ENCODE results near the gene OSM.

OSM gene

GRCh38 chr22:30272781-30273601 is 6.3 kb upstream of the OSM start:
- H3K4me1 Mint-ChIP-seq = peaks cover 17% of the 10 kb centered on the region
- DNase-seq (ENCODE audit: low spot score in 2 of 2) (no peak), ATAC-seq (ENCODE audit: low read depth) (no peak)
- no peaks in the 10 kb centered on the region for H3K9me3 Mint-ChIP-seq
- H3K4me3 Mint-ChIP-seq = no peak overlapping the region
- H3K36me3 Mint-ChIP-seq = peaks cover 6% of the 10 kb centered on the region
- H3K27me3 Mint-ChIP-seq = peaks cover 11% of the 10 kb centered on the region
- H3K27ac Mint-ChIP-seq = no peak overlapping the region

DNA sequence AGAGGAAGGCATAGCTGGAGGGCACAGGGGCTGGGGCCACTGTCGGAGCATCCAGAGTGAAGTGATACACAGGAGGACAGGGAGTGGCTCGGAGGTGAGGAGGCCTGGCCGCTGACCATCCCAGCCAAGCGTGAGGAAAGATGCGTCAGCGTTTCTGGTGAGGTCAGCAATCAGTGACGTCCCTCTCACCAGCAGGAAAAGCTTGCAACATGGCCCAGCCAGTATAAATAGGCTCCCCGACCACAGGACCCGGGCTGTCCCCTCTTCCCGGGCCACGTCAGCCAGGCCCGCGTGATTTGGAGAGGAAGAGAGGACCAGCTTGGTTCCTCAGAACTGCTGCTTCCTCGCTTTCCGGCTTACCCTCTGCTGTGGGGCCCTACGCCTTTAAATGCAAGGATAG is 4.2 kb upstream of the OSM start:
- H3K27ac Mint-ChIP-seq = no peak overlapping the region
- peaks cover 2% of the 10 kb centered on the region for H3K27me3 Mint-ChIP-seq
- DNase-seq (ENCODE audit: low spot score in 2 of 2) (no peak), ATAC-seq (ENCODE audit: low read depth) (no peak)
- H3K9me3 Mint-ChIP-seq = no peaks in the 10 kb centered on the region
- no peak overlapping the region for H3K4me3 Mint-ChIP-seq
- peaks cover 6% of the 10 kb centered on the region for H3K36me3 Mint-ChIP-seq
- peaks cover 22% of the 10 kb centered on the region for H3K4me1 Mint-ChIP-seq

GRCh38 chr22:30268331-30268730 is 1.7 kb upstream of the OSM start:
- Mint-ChIP-seq H3K27me3 (no peaks in the 10 kb centered on the region), H3K36me3 (peaks cover 6% of the 10 kb centered on the region), H3K27ac (peak overlapping the region; percentile 97), H3K4me1 (peaks cover 25% of the 10 kb centered on the region), H3K9me3 (no peaks in the 10 kb centered on the region), H3K4me3 (peak overlapping the region; percentile 54)
- ATAC-seq (ENCODE audit: low read depth) (no peak), DNase-seq (ENCODE audit: low spot score in 2 of 2) (no peak)

DNA sequence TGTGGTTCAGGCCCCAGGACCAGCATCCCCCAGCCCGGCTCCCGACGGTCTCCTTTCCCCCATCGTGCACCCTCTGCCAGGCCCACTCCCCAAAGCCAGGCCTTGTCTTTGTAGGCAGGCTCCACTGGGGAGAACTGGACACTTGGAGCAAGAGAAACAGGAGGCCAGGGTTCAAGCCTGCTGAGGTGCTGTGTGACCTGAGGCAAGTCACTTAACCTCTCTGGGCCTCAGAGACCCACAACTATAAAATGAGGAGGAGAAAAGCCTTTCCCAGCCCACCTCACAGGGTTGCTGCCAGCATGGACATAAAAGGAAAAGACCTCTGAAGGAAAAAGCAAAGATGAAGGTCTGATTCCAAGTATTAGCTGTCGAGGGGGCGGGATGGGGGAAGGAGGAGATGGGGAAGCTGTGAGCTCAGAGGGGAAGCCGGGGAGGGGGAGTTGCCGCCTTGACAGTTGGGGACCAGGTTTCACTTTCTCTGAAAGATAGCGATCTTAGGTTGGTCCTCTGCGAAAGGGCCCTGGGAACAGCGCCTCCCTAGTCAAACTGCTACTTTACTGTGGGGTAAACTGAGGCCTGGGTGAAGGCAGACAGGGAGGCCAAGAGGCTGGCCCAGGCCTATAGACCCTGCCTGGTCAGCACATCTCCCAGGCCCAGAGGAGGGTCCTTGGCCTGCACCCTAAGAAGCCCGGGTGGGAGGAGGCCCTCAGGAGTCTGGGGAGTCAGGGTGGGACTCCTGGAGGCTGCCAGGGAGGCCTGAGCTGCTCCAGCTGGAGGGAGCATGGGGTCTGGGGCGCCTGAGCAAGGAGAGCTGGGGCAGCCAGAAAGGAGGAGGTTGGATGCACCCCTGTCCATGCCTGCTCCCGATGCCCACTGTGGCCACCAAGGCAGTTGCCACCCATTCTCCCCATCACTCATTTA is 991 bp upstream of the OSM start:
- no peaks in the 10 kb centered on the region for H3K9me3 Mint-ChIP-seq
- peak overlapping the region; percentile 88 for H3K4me3 Mint-ChIP-seq
- peak overlapping the region; percentile 97 for H3K27ac Mint-ChIP-seq
- H3K4me1 Mint-ChIP-seq = peaks cover 28% of the 10 kb centered on the region
- ATAC-seq (ENCODE audit: low read depth) (no peak), DNase-seq (ENCODE audit: low spot score in 2 of 2) (peak in 1 of 2 donors; percentile 37)
- H3K27me3 Mint-ChIP-seq = no peaks in the 10 kb centered on the region
- peaks cover 6% of the 10 kb centered on the region for H3K36me3 Mint-ChIP-seq

DNA sequence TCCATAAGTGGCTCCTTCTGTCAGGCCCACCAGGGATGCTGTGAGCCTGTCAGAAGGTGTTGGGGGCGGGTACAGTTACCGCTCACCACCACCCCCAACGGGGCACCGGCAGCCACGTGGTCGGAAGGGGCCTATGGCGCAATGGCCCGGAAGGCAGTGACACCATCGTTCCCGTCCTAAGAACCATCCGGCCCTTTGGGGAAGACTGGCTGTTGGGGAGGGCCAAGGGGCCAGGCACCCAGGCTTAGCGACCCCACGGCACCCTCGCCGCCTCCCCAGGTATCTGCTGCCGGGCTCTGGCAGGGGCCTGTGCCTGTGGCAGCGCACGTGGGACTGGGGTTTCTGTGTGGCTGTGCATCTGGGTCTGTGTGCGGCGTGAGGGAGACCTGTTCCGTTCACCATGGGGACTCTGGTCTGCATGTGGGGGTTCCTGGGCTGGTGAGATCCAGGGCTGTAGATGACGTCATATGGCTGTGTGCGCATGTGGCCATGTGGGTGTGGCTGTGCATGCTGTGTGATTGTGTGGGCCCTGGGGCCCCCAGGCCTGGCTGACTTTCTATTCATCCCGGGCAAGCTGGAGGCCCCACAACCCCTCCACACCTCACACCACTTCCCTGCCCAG is 717 bp downstream of the OSM start:
- Mint-ChIP-seq H3K36me3 (peaks cover 2% of the 10 kb centered on the region), H3K27ac (peak overlapping the region; percentile 97), H3K9me3 (no peaks in the 10 kb centered on the region)

DNA sequence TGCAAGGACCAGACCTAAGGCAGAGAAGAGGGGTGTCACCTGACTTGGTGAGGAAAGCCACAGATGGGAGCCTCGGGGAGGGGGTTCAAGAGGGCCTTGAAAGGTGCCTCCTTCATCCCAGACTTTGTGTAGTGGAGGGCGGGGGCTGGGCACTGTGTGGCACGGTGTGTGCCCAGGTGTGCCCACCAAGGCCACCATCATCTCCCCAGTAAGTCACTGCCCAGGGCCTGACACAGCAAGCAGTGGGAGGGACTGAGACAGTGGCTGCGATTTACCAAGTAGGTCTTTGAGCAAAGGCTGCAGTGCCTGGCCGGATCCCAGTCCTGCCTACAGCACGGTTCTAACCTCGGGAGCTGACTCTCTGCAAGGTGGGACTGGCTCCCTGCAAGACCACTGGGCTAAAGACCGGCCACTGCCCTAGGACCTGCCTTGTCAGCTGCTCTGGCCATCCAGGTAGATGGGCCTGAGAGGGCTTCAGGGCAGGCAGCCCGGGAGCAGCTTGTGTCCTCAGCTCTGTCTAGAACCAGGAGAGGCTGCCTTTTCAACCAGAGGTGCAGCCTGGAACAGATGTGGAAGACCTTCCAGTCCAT is 1.4 kb downstream of the OSM start:
- DNase-seq (ENCODE audit: low spot score in 2 of 2) (no peak), ATAC-seq (ENCODE audit: low read depth) (no peak)
- Mint-ChIP-seq H3K9me3 (no peaks in the 10 kb centered on the region), H3K27ac (peak overlapping the region; percentile 97), H3K4me3 (peak overlapping the region; percentile 88), H3K36me3 (no peaks in the 10 kb centered on the region), H3K4me1 (peaks cover 26% of the 10 kb centered on the region), H3K27me3 (peaks cover 5% of the 10 kb centered on the region)

More for the DNA sequence above, 717 bp downstream of the OSM start:
- Mint-ChIP-seq H3K4me1 (peaks cover 28% of the 10 kb centered on the region), H3K4me3 (peak overlapping the region; percentile 88), H3K27me3 (peaks cover 3% of the 10 kb centered on the region)
- peak; percentile 76 for ATAC-seq (ENCODE audit: low read depth)
- DNase-seq (ENCODE audit: low spot score in 2 of 2) = peak; percentile 81 to 85

DNA sequence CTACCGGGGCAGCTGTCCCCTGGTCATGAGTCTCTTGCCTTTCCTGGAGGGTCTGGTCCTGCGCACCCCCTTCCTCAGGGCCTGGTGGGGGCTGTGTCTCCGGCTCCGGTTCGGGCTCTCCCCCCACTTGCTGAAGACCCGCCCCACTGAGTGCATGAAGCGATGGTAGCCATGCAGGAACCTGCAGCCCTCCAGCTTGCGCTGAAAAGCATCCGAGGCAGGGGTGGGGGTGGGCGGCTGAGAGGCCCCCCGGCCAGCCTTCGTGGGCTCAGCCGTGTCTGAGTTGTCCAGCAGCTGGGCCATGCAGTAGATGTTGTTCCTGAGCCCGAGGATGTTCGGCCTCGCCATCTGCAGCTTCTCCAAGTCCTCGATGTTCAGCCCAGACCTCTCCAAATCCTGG is 2.8 kb downstream of the OSM start:
- Mint-ChIP-seq H3K4me1 (peaks cover 26% of the 10 kb centered on the region), H3K9me3 (no peaks in the 10 kb centered on the region), H3K36me3 (no peaks in the 10 kb centered on the region), H3K27ac (no peak overlapping the region), H3K4me3 (no peak overlapping the region), H3K27me3 (peaks cover 11% of the 10 kb centered on the region)
- DNase-seq (ENCODE audit: low spot score in 2 of 2) (no peak), ATAC-seq (ENCODE audit: low read depth) (no peak)

DNA sequence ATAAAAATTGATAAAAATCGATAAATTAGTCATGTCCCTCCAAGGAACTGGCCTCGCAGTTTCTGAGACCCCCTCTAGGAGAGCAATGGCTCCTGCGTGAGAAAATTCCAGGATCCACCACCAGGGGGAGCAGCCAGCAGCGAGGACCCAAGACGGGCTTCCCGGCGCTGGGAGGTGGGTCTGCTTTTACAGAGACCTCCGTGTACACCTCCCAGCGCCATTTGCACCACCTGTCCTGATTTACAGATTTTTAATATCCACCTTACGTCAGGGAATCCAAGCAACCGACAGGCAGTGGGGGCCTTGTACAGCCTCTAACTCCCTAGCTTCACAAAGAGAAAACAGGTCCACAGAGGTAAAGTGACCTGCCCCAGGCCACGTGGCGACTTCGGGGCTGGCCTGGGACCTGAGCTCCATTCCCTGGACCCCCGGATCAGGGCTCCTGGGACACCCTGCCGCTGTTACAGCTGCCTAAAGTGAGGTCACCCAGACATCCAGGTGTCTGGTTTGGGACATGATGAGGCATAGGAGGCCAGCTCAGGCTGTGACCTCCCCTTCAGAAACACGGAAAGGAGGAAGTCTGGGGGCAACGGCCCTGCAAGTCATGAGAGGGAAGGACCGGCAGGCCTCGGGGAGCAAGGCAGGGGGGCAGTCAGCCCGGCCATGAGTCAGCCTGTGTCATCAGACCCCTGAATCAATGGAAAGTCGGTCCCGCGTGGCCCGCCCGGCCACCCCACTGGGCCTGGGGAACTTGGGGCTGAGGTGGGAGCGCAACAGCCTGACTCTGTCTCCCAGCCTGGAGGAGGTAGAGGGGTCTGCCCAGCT is 3.5 kb downstream of the OSM start:
- Mint-ChIP-seq H3K9me3 (no peaks in the 10 kb centered on the region), H3K4me3 (peak overlapping the region; percentile 49), H3K4me1 (peaks cover 21% of the 10 kb centered on the region), H3K27ac (no peak overlapping the region), H3K36me3 (no peaks in the 10 kb centered on the region), H3K27me3 (peaks cover 11% of the 10 kb centered on the region)
- DNase-seq (ENCODE audit: low spot score in 2 of 2) = peak; percentile 80 to 87
- ATAC-seq (ENCODE audit: low read depth) = no peak

- H3K4me3 Mint-ChIP-seq = no peak overlapping the region
- H3K27me3 Mint-ChIP-seq = peaks cover 11% of the 10 kb centered on the region
- H3K4me1 Mint-ChIP-seq = peaks cover 17% of the 10 kb centered on the region
- ATAC-seq (ENCODE audit: low read depth) (no peak), DNase-seq (ENCODE audit: low spot score in 2 of 2) (no peak)
- no peaks in the 10 kb centered on the region for H3K36me3 Mint-ChIP-seq
- H3K27ac Mint-ChIP-seq = no peak overlapping the region
- H3K9me3 Mint-ChIP-seq = no peaks in the 10 kb centered on the region
These were observed 4.5 kb downstream of the OSM start for GRCh38 chr22:30262112-30262511.

DNA sequence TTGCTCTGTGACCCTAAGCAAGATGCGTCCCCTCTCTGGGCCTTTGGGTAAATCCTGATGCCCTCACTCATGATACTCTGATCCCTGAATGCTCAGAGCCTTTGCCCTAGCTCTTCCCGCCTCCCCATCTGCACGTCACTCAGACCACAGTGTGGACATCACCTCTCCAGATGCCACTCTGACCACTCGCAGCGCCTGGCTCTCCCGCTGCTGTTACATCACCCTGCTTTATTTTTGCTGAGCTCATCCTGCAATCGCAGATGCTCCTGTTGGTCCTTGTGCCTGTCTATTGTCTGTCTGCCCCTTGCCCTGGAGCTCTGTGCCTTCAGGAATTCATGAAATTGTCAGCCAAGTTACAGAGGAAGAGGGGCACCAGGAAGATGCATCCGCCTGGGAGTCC is 5.5 kb downstream of the OSM start:
- Mint-ChIP-seq H3K4me3 (no peak overlapping the region), H3K27ac (no peak overlapping the region), H3K36me3 (no peaks in the 10 kb centered on the region), H3K27me3 (peaks cover 14% of the 10 kb centered on the region), H3K4me1 (peaks cover 12% of the 10 kb centered on the region), H3K9me3 (no peaks in the 10 kb centered on the region)
- ATAC-seq (ENCODE audit: low read depth) (no peak), DNase-seq (ENCODE audit: low spot score in 2 of 2) (no peak)

- no peak for DNase-seq (ENCODE audit: low spot score in 2 of 2)
- peaks cover 14% of the 10 kb centered on the region for H3K27me3 Mint-ChIP-seq
- peaks cover 13% of the 10 kb centered on the region for H3K4me1 Mint-ChIP-seq
- no peaks in the 10 kb centered on the region for H3K9me3 Mint-ChIP-seq
- ATAC-seq (ENCODE audit: low read depth) = no peak
- no peak overlapping the region for H3K4me3 Mint-ChIP-seq
- H3K36me3 Mint-ChIP-seq = no peaks in the 10 kb centered on the region
- no peak overlapping the region for H3K27ac Mint-ChIP-seq
These were observed 6.0 kb downstream of the OSM start for GRCh38 chr22:30260682-30261081.

DNA sequence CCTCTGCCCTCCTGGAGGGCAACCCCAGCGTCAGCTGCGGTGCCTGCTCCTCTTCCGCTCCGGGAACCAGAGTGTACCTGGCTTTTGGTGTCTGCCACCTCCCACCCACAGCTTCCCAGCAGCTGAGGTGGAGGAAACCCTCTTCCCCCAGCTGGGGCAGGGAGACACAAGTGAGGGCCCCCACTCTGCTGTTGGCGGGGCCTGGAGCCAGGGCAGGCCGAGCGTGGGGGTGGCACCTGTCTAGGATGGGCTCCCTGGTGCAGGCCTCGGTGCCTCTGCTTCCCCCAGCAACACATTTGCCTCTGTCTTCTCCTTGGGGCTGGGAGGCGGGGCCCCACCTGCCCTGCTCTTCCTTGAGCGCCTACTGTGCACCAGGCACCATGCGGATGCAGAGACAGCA is 6.4 kb downstream of the OSM start:
- DNase-seq (ENCODE audit: low spot score in 2 of 2) (no peak), ATAC-seq (ENCODE audit: low read depth) (no peak)
- H3K36me3 Mint-ChIP-seq = no peaks in the 10 kb centered on the region
- no peak overlapping the region for H3K4me3 Mint-ChIP-seq
- peaks cover 11% of the 10 kb centered on the region for H3K4me1 Mint-ChIP-seq
- H3K27me3 Mint-ChIP-seq = peaks cover 14% of the 10 kb centered on the region
- H3K9me3 Mint-ChIP-seq = no peaks in the 10 kb centered on the region
- H3K27ac Mint-ChIP-seq = no peak overlapping the region

- Mint-ChIP-seq H3K27me3 (peaks cover 6% of the 10 kb centered on the region), H3K4me3 (no peak overlapping the region), H3K9me3 (no peaks in the 10 kb centered on the region), H3K4me1 (peaks cover 13% of the 10 kb centered on the region), H3K36me3 (no peaks in the 10 kb centered on the region), H3K27ac (no peak overlapping the region)
- DNase-seq (ENCODE audit: low spot score in 2 of 2) (no peak), ATAC-seq (ENCODE audit: low read depth) (no peak)
These were observed 12.3 kb downstream of the OSM start for GRCh38 chr22:30254314-30254713.

Measured in memory B cell (primary cell).